NCI-H1092 treated with DMSO at 0.1 percent for 48 hours (cell line): Measurements from ENCODE around the gene ALX4.

ENCODE experiments used
- DNase-seq: peaks from one replicate; lab custom pipeline; 2025; lab: John Stamatoyannopoulos, UW

The ALX4 gene

GRCh38 chr11:44244639-44245310 is 65.2 kb downstream of the ALX4 start:
- DNase-seq: no peak

GRCh38 chr11:44243595-44244343 is 66.2 kb downstream of the ALX4 start:
- no peak for DNase-seq

GRCh38 chr11:44243086-44243485 is 66.9 kb downstream of the ALX4 start:
- no peak for DNase-seq

- no peak for DNase-seq
These were observed 68.1 kb downstream of the ALX4 start for GRCh38 chr11:44241851-44242250.

GRCh38 chr11:44237156-44237555 is 72.8 kb downstream of the ALX4 start:
- DNase-seq: no peak

GRCh38 chr11:44236296-44236695 is 73.6 kb downstream of the ALX4 start:
- DNase-seq: no peak

- DNase-seq: no peak
These were observed 74.2 kb downstream of the ALX4 start for GRCh38 chr11:44235765-44236201.

GRCh38 chr11:44229624-44230023 is 80.3 kb downstream of the ALX4 start:
- no peak for DNase-seq

- DNase-seq: peak; percentile 49
These were observed 80.8 kb downstream of the ALX4 start for GRCh38 chr11:44229098-44229497.

- DNase-seq: no peak
These were observed 81.6 kb downstream of the ALX4 start for GRCh38 chr11:44228379-44228778.

GRCh38 chr11:44226945-44227344 is 83.0 kb downstream of the ALX4 start:
- no peak for DNase-seq

GRCh38 chr11:44226490-44226889 is 83.4 kb downstream of the ALX4 start:
- DNase-seq: no peak

GRCh38 chr11:44224867-44225501 is 85.0 kb downstream of the ALX4 start:
- DNase-seq: no peak

GRCh38 chr11:44223238-44223637 is 86.7 kb downstream of the ALX4 start:
- DNase-seq: no peak

- no peak for DNase-seq
These were observed 87.9 kb downstream of the ALX4 start for GRCh38 chr11:44221992-44222391.

- no peak for DNase-seq
These were observed 88.5 kb downstream of the ALX4 start for GRCh38 chr11:44221456-44221855.

GRCh38 chr11:44219830-44220796 is 89.8 kb downstream of the ALX4 start:
- no peak for DNase-seq

- no peak for DNase-seq
These were observed 92.5 kb downstream of the ALX4 start for GRCh38 chr11:44217432-44217831.

GRCh38 chr11:44213148-44213547 is 96.8 kb downstream of the ALX4 start:
- DNase-seq: no peak

- no peak for DNase-seq
These were observed 97.8 kb downstream of the ALX4 start for GRCh38 chr11:44212128-44212527.
